ENCODE data around the gene RPL41. TPM values are rescaled to one million over a fixed set of nuclear protein-coding genes. Genes with fewer than 3 reads are reported as not detected.

RPL41 gene
- total and polyA plus RNA-seq, 10 of the 15 experiments (the other 5 are each of a cell fraction or from before 2014, with no cell fraction given) = 4,144 to 19,112 (median 8,004) TPM

DNA sequence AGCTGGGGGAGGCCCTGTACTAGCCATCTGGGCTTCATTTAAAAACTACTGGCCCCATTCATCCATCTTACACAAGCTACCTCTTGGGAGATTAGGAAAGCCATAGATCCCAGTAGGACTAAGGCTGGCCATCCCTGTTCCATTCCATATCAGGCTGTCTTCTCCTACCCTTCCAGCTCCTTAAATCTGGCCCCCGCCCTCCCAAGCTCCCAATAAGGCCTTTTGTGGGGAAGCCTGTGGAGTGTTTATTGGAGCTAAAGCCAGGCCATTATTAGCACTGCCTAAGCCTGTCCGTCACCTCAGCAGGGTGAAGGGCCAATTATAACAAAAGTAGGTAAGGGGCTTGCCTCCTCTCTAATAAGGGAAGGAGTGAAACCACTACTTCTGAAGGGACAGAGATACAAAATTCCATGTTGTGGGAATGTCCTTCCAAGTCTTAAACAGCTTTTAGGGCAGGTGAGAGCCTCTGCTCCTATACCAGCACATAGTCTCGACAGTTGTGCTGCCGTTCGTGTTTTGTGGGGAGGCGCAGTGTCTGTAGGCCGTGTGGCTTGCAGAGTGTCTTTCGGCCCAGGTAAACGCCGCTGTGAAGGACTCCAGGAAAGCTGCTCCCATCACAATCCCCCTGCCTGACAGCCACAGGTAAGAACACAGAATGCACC lies 45.4 kb downstream of the RPL41 start:
- no peak for FAIRE-seq
- H3K9ac ChIP-seq (ENCODE audit: control insufficient read depth, insufficient read depth, low read length) = no peak overlapping the region
- ChIA-PET RAD21 (ENCODE audit: unreplicated experiment) (interaction anchor here (1.0 to 2.0 kb wide), 3 partner anchors 27 to 43 kb away, joined by 3 to 11 read pairs (median 3); partner anchors contain the start of genes ESYT1, SMARCC2 and ZC3H10), POLR2A (interaction anchor here (0.5 to 1.3 kb wide), 7 partner anchors 11 to 458 kb away, joined by 3 to 5 read pairs (median 4); no protein-coding TSS in a partner anchor), SMC1A (ENCODE audit: uncharacterized antibody, unreplicated experiment) (interaction anchor here (1.3 to 2.7 kb wide), 2 partner anchors 26 to 37 kb away, joined by 3 to 12 read pairs; no protein-coding TSS in a partner anchor), CTCF (interaction anchor here (0.5 to 2.2 kb wide), 8 partner anchors 27 to 428 kb away, joined by 3 to 10 read pairs (median 4); partner anchors contain the start of gene SMARCC2)
- H3K79me2 ChIP-seq (ENCODE audit: control insufficient read depth, insufficient read depth, low read length) = peaks cover 39% of the 10 kb centered on the region
- no TSS peak for BruUV-seq (replicated peaks)
- no peak overlapping the region for H3K27ac ChIP-seq (ENCODE audit: control insufficient read depth, insufficient read depth)
- no peak overlapping the region for H3K4me2 ChIP-seq (ENCODE audit: control insufficient read depth, insufficient read depth)
- 89% methylated on average over 10 of the region's 10 CpGs for WGBS (ENCODE audit: insufficient coverage, insufficient replicate concordance, low lambda C conversion rate, missing lambda C conversion rate)
- intact Hi-C loops (cut with micrococcal nuclease; ENCODE audit: unreplicated experiment) = no loop called here
- H3K27me3 ChIP-seq (replicated peaks in 1 of 2; ENCODE audit: control insufficient read depth in 2 of 2, insufficient read depth in 2 of 2, low read length in 1 of 2) = no peaks in the 10 kb centered on the region
- TF ChIP-seq, protein P1, sequence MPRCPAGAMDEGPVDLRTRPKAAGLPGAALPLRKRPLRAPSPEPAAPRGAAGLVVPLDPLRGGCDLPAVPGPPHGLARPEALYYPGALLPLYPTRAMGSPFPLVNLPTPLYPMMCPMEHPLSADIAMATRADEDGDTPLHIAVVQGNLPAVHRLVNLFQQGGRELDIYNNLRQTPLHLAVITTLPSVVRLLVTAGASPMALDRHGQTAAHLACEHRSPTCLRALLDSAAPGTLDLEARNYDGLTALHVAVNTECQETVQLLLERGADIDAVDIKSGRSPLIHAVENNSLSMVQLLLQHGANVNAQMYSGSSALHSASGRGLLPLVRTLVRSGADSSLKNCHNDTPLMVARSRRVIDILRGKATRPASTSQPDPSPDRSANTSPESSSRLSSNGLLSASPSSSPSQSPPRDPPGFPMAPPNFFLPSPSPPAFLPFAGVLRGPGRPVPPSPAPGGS (IDR thresholded peaks at IDR 0.05; ENCODE audit: borderline replicate concordance, insufficient read depth, low read depth, low read length, poor library complexity, severe bottlenecking) = no peak
- TF ChIP-seq POLR2A (IDR thresholded peaks at IDR 0.05; ENCODE audit: low read depth, low read length) (peak; percentile 52), POLR2AphosphoS5 (IDR thresholded peaks at IDR 0.05; ENCODE audit: low read length) (peak; percentile 52), EED (IDR thresholded peaks at IDR 0.05; ENCODE audit: low read depth) (no peak), POLR2AphosphoS2 (IDR thresholded peaks at IDR 0.05; ENCODE audit: low read depth, low read length) (0 out of 2 replicates have a peak, but pooled peaks have one; percentile 47)
- H3K4me3 ChIP-seq = no peak overlapping the region
- DNase-seq (ENCODE audit: low read depth, low spot score) = no peak
- peaks cover 23 to 33% of the 10 kb centered on the region in 2 experiments for H3K36me3 ChIP-seq (ENCODE audit: control insufficient read depth in 2 of 2, insufficient read depth in 2 of 2, low read length in 1 of 2)
- H4K20me1 ChIP-seq (ENCODE audit: control insufficient read depth, insufficient read depth) = no peaks in the 10 kb centered on the region
- ATAC-seq = no peak
- H3K4me1 ChIP-seq (ENCODE audit: control insufficient read depth, insufficient read depth, low read length) = peaks cover 17% of the 10 kb centered on the region
- in situ Hi-C loops (cut with MboI) = no loop called here
- H3K9me3 ChIP-seq (replicated peaks; ENCODE audit: control insufficient read depth, insufficient read depth, low read length) = no peaks in the 10 kb centered on the region
- no peak overlapping the region for H2AFZ ChIP-seq (ENCODE audit: control insufficient read depth, low read depth, low read length)
